ENCODE data around the gene PARD6B.
"Not testable (repeated sequence)": the region's sequence is repeated elsewhere in the genome, so short reads cannot be mapped to it uniquely, and the experiment has no call there.

Gene PARD6B

GRCh38 chr20:50731055-50731929 lies at the start of gene PARD6B:
PARD6B (plus strand) TSS chr20:50731580; CDS start chr20:50731787, 207 bp downstream.
- peak; percentile 99 to 100 for DNase-seq (ENCODE audit: low read depth in 1 of 2, low spot score in 1 of 2)

DNA sequence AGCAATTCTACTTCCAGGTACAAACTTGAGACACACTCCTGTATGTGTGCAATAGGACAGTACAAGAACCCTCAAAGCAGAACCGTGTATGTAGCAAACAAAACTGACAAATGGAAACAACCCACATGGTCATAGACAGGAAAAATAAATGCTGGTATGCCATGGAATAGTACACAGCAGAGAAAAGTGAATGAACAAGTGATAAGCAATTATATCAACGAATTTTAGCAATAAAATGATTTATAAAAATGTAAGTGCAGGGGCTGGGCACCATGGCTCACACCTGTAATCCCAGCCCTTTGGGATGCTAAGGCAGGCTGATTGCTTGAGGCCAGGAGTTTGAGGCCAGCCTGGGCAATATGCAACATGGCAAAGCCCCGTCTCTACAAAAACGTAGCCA lies 49.3 kb upstream of the PARD6B start:
- no peak for DNase-seq (ENCODE audit: low read depth in 1 of 2, low spot score in 1 of 2)

GRCh38 chr20:50682947-50683530 lies 48.3 kb upstream of the PARD6B start:
- DNase-seq (ENCODE audit: low read depth in 1 of 2, low spot score in 1 of 2), result no peak

- no peak for DNase-seq (ENCODE audit: low read depth in 1 of 2, low spot score in 1 of 2)
Observed at GRCh38 chr20:50683570-50683969, 47.8 kb upstream of the PARD6B start.

GRCh38 chr20:50686821-50687220 lies 44.6 kb upstream of the PARD6B start:
- no peak for DNase-seq (ENCODE audit: low read depth in 1 of 2, low spot score in 1 of 2)

DNA sequence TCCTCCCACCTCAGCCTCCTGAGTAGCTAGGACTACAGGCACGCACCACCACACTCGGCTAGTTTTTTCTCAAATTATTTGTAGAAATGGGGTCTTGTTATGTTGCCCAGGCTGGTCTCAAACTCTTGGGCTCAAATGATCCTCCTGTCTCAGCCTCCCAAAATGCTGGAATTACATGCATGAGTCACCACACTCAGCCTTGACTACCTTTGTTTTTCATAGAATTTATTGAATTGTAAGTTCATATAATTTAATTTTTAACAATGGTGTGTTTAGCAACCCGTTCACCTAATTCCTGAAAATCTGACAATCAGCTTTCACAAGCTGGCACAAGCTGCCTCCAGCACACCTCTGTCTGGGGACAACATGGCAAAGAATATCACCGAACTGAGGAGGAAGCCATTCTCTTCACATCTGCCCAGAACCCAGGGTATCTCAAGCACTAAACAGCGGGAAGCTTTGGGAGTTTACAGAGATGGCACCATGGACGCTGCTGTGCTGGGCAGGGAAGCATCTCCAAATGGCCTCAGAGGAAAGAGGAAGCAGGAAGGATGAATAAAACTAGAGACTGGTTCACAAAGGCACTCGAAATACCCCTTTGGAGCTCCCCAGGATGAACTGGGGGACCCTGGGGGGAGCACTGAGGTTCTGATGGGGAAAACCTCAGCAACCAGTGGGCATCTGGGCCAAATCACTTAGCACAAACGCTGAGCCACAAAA lies 43.0 kb upstream of the PARD6B start:
- DNase-seq (ENCODE audit: low read depth in 1 of 2, low spot score in 1 of 2), result no peak

GRCh38 chr20:50689864-50690649 lies 41.3 kb upstream of the PARD6B start:
- no peak for DNase-seq (ENCODE audit: low read depth in 1 of 2, low spot score in 1 of 2)

DNA sequence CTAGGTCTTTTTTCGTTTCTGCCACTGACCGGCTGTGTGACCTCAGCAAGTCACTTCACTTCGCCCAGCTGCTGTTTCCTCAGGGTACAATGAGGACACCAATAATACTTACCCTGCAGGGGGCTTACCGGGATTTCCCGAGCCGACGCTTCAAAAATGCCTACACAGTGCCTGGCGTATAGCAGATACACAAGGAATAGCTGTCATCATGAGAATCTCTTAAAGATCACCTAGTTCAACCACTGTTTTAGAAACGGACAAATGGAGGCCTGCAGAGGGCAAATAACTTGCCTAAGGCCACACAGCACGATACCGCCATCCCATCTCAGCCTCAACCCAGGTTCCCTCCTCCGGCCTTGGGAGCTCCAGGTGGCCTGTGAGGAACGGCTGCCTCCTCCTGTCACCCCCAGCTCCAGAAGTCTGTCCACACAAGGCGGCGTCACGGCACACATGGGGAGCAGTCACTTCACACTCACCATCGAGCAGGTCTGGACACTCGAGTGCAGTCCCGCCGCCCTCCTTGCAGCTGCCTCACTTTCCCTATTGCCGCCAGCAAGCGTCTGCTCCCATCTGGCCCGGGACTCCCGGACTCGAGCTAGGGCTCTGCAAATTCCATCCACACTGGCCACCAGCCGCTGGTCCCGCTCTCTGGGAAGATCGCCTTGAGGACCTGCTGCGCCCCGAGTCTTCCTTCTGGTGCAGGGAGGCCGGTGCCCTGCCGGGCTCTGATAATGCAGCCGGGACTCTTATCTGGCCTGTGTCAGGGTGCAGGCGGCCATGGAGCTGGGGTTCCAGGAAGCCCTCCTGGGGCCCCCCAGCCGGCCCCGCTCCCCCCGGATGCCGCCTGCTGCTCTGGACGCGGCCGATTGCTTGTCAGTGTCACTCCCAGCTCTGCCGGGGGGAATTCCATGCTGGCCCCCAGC lies 40.5 kb upstream of the PARD6B start, which contains the start of gene RIPOR3:
Gene RIPOR3, minus strand, starts transcription at position 893 of the 923 bp plus-strand sequence. Its CDS starts 414 bp downstream, at position 479.
- no peak for DNase-seq (ENCODE audit: low read depth in 1 of 2, low spot score in 1 of 2)

DNA sequence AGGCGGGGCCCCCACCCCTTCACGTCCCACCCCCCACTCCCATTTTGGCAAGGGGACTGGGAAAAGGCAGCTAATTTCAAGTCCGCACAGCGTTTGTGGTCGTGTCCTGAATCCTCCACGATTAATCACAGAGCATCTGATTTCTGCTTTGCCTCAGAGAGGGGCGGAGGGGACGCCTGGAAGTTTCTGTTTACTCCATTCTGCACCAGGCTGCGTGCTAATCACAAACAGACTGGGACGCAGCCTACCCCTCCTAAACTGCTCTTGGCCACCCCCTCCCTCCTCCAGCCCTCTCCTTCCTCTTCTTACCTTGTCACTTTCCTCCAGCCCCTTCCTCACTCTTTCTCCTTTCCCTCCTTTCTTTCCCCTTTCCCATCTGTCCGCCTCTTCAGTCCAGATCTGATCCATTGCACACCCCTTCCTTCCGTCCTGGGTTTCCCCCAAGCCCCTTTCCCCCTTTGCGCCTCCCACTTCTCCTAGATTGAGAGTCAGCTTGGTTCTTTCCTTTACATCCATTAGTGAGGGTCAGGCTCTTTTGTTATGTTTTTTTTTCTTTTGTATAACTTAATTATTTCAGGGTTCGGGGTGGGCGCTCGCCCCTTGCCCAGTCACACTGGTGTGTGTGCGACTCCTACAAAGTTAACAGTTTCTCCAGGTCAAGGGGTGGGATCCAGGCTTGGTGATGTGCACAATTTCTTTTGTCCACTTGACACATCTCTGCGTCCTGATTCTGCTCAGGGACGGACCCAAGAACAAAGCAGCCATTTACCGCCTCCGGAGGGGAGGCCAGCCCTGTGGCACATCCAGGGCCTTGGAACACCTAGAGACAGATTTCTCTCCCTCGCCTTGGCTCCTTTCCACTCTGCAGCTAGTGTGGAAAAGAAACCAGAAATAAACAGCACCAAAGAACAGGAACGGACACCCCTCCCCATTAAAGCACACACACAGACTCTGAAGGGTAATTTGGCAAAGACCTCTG lies 39.5 kb upstream of the PARD6B start:
- DNase-seq (ENCODE audit: low read depth in 1 of 2, low spot score in 1 of 2), result no peak

GRCh38 chr20:50692552-50692933 lies 38.8 kb upstream of the PARD6B start:
- DNase-seq (ENCODE audit: low read depth in 1 of 2, low spot score in 1 of 2), result no peak

GRCh38 chr20:50693001-50693400 lies 38.4 kb upstream of the PARD6B start:
- DNase-seq (ENCODE audit: low read depth in 1 of 2, low spot score in 1 of 2), result no peak

- no peak for DNase-seq (ENCODE audit: low read depth in 1 of 2, low spot score in 1 of 2)
Observed at GRCh38 chr20:50694379-50695134, 36.8 kb upstream of the PARD6B start.

DNA sequence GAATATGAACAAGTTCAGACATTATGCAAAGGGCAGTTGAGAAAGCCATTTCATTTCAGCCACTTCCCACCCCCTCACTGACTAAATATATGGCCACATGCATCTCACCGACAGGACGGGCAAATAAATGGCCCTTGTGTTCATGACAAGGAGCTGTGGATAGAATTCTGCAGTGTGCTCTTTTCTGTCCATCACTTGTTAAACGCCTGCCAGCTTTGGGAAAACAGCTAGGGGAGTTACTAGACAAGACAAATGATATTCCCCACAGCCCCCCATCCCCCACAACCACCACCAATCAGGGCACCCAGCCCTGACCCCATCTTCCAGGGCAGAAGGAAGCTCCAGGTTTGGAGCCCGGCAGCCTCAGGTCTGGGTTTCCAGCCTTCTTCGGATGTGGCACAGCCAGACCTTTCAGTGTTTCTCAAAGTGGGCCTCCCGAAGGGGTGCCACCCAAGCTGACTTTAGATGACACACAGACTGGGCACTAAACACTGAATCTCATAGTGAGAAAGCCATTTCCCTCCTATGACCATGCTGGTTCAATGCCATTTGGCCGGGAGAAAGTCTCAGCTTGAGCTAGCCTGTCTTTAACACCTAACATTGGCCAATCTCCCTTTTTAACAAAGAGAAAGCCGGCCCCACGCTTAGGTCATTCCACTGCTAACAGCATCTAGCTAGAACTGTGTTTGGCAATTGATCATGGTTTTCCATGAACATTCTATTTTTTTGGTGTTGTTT lies 36.1 kb upstream of the PARD6B start:
- no peak for DNase-seq (ENCODE audit: low read depth in 1 of 2, low spot score in 1 of 2)

DNA sequence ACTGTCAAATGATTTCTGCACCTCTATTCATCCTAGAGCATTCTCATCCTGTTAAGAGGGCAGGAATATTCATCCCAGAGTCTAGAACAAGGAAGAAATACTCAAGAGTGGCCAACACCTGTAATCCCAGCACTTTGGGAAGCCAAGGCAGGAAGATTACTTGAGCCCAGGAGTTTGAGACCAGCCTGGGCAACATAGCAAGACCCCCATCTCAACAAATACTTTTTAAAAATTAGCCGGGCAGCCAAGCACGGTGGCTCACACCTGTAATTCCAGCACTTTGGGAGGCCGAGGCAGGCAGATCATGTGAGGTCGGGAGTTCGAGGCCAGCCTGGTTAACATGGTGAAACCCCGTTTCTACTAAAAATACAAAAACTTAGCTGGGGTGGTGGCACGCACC lies 33.1 kb upstream of the PARD6B start:
- DNase-seq (ENCODE audit: low read depth in 1 of 2, low spot score in 1 of 2), result not testable (repeated sequence)

GRCh38 chr20:50699688-50700087 lies 31.7 kb upstream of the PARD6B start:
- DNase-seq (ENCODE audit: low read depth in 1 of 2, low spot score in 1 of 2), result no peak

DNA sequence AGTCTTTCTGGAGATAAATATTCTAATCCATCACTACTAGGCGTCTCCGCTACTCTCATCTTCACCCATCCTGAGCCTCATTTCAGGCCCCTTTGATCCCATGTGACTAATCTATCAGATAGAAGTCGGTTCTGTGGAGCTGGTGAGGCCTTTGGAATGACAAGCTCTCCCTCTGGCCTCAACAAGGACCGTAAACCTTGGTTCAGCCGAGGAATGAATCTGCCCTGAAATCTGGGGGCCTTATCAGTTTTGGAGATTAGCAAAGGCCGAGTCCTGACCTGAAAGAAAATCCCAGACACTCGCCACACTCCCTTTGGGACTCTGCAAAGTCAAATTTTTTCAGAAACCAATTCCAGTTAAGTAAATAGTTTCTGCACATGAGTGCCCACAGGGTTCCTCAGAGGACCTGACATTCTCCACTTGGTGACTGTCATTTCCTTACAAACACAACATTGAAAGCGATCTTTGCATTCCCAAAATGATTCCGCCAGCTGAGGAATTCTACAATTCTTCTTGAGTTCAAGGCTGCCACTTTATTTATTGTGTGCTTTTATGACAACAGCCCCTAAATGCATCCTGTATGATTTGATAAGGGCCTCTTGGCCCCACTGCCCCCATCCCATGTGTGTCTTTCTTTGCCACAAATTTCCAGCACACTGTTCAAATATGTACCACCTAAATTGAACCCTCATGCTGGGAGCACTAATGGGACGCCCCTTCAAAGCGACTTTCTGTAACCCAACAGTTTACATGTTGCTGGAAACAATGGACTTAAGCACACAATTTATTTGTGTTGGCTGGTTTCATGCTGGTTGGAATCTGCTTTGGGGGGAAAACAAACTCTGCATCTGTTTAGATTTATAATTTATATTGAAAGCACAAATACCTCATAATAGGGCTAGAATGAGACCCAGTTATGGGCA lies 30.1 kb upstream of the PARD6B start:
- DNase-seq (ENCODE audit: low read depth in 1 of 2, low spot score in 1 of 2), result no peak
